Measurements from ENCODE around the gene SPNS3.

SPNS3 gene

GRCh38 chr17:4525691-4526397 is 92.1 kb downstream of the SPNS3 start:
- DNase-seq (ENCODE audit: low read depth in 2 of 2): no peak

GRCh38 chr17:4527134-4527533 is 93.4 kb downstream of the SPNS3 start:
- no peak for DNase-seq (ENCODE audit: low read depth in 2 of 2)

- no peak for DNase-seq (ENCODE audit: low read depth in 2 of 2)
Observed at GRCh38 chr17:4527566-4528125, 93.9 kb downstream of the SPNS3 start.

- DNase-seq (ENCODE audit: low read depth in 2 of 2): no peak
Observed at GRCh38 chr17:4529533-4530152, 95.9 kb downstream of the SPNS3 start.

GRCh38 chr17:4530799-4531730 is 97.3 kb downstream of the SPNS3 start:
- no peak for DNase-seq (ENCODE audit: low read depth in 2 of 2)

- DNase-seq (ENCODE audit: low read depth in 2 of 2): no peak
Observed at GRCh38 chr17:4531988-4532736, 98.4 kb downstream of the SPNS3 start.

GRCh38 chr17:4532860-4533522 is 99.3 kb downstream of the SPNS3 start:
- DNase-seq (ENCODE audit: low read depth in 2 of 2): no peak

- no peak for DNase-seq (ENCODE audit: low read depth in 2 of 2)
Observed at GRCh38 chr17:4533523-4534504, 100.1 kb downstream of the SPNS3 start.

- DNase-seq (ENCODE audit: low read depth in 2 of 2): no peak
Observed at GRCh38 chr17:4534515-4534914, 100.8 kb downstream of the SPNS3 start.

- no peak for DNase-seq (ENCODE audit: low read depth in 2 of 2)
Observed at GRCh38 chr17:4534928-4535666, 101.4 kb downstream of the SPNS3 start.

GRCh38 chr17:4535667-4536258 is 102.0 kb downstream of the SPNS3 start:
- DNase-seq (ENCODE audit: low read depth in 2 of 2): no peak

- DNase-seq (ENCODE audit: low read depth in 2 of 2): no peak
Observed at GRCh38 chr17:4536259-4536741, 102.6 kb downstream of the SPNS3 start.

GRCh38 chr17:4536742-4537411 is 103.1 kb downstream of the SPNS3 start:
- DNase-seq (ENCODE audit: low read depth in 2 of 2): no peak
